Stimulated activated naive CD8-positive, alpha-beta T cell treated with anti-CD3 and anti-CD28 coated beads, Interleukin-15, Interleukin-2, amounts not matched to agents 100 U/mL and 50 U/mL, for 24 hours (primary cell): Measurements from ENCODE around the gene OSBPL2.

Source experiments
- ATAC-seq: fragments of 150-1000 bp; cut with Tn5 transposase; one replicate; pipeline ENCODE4 v1.10.0; 2021
- DNase-seq: peaks from one replicate; pipeline ENCODE4 v3.0.0; 2021

Gene OSBPL2

DNA sequence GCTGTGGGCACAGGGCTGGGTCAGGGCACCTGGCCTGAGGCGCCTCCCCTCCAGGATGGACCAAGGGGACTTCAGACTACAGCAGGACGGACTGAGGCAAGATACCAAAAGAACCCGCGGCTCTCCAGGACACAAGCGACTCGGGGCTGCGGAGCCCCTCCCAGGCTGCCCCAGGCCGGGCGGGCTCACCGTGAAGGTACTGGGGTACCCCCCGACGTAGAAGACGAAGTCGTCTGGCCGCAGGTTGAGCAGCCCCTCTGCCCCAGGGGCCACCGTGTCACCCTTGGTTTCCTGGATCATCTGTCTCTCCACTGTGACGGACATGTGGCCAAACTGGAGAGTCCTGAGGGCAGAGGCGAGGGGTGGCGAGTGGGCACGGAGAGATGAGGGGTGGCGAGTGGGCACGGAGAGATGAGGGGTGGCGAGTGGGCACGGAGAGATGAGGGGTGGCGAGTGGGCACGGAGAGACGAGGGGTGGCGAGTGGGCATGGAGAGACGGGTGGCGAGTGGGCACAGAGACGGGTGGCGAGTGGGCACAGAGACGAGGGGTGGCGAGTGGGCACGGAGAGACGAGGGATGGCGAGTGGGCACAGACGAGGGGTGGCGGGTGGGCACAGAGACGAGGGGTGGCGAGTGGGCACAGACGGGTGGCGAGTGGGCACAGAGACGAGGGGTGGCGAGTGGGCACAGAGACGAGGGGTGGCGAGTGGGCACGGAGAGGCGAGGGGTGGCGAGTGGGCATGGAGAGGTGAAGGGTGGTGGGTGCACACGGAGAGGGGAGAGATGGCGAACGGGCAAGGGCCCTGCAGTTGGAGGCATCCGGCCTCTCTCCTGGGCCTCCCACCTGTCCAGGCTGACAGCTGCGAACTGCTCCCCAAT lies 75.4 kb downstream of the OSBPL2 start:
- ATAC-seq (no peak), DNase-seq (no peak)

DNA sequence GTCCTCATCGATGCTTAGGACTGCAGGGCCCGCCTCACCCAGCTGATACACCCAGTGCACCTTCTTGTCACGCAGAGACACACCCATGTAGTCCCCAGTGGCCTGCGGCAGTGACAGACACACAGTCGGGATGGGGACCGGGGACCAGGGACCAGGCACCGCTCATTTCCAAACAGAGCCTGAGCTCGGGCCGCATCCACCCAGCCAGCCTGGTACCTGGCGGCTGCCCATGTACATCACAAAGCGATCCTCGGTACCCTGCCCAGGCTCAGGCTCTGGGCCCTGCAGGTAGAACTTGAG lies 76.0 kb downstream of the OSBPL2 start:
- DNase-seq (no peak), ATAC-seq (no peak)

DNA sequence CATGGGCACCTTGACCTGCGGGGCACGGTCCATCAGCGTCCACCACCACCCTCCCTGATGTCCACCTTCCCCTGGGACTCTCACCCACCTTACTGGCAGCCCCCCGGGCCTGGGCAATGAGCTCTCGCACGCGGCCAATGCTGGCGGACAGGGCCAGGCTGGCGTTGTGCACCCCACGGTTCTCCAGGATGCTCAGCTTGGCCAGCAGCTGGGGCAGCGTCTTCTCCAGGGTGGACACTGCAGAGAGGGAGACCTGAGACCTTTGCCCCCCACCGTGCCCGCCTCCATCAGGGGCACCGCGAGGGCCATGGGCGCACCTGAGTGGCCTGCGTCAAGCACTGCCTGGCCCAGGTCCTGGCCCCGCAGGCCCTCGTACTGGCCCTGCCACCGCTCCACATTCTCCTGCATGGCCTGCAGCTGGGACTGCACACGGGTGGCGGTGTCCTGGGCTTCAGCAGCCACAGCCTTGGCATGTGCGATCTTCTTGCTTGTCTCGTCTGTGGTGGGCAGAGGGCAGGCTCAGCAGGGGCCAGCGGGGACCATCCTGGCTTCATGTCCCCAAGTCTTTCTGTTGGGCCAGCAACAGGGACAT lies 76.5 kb downstream of the OSBPL2 start:
- ATAC-seq (no peak), DNase-seq (no peak)

DNA sequence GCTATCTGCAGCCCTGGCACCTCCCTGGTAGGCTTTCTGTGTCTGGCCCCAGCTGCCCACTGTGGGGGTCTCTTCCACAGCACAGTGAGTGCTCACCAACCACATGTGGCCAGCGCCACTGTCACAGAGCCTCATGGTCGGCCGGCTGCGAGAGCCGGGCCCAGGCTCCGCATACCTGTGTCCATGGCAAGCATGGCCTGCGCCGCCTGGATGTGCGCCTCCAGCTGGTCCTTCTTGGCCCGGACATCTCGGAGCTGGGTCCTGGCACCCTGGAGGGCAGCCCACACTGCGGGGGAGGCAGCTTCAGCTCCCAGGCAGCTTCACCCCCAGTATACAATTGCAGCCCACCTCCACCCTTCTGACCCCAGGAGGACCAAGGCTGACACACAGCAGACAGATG lies 77.5 kb downstream of the OSBPL2 start:
- no peak for ATAC-seq
- no peak for DNase-seq

DNA sequence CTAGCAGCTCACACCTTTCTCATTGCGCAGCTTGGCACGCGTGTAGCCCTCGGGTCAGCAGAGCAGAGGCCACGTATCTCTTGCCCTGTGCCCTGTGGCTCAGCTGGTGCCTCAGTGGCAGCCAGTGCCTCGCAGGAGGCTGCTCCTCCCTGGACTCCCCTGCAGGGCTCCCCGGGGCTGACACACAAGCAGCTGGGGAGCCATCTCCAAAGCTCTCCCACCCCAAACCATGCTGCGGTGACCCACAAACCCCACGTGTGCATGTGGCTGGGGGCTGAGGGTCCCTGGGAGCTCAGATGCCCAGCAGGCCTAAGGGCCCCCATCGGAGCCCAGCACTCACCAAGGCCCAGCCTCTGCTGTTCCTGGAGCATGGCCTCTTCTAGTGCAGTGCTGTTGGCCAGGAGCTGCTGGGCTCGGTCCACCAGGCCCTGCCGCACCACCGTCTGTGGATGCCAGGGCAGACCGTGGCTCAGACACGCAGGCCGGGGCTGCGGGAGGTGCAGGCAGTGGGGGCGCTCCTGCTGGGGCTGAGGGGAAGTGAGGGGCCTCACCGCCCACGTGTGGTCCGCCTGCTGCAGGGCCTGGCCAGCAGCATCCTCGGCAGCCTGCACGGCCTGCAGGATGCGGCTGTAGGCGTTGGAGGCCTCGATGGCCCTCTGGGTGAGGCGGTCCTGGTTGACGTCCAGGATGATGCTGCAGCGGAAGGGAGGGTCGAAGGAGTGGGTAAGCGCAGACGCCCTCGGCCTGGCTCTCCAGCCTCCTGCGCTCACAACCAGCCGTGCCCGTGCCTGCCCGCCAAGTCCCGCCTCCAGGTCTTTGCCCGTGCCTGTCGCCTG lies 78.2 kb downstream of the OSBPL2 start:
- no peak for ATAC-seq
- no peak for DNase-seq

DNA sequence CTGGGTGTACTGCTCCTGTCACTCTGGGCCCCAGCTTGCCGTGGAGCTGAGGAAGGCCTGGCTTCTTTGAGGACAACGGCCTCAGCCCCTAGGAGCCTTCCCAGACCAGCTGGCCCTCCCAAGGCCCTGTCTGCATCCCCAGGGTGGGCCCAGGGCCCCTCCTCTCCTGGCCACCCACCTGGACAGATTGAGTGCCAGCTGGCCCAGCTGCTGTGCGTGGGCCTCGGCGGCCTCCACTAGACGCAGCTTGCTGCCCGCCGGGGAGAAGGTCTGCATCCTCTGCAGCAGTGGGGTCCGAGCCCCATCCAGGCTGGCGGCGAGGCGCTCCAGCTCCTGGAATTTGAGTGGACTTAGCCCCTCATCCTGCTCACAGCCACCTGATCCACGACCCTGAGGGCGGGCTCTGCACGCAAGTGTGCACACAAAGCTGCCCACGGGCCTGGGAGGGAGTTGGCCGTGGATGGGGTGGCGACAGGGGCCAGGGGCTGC lies 78.9 kb downstream of the OSBPL2 start:
- ATAC-seq (no peak), DNase-seq (no peak)

DNA sequence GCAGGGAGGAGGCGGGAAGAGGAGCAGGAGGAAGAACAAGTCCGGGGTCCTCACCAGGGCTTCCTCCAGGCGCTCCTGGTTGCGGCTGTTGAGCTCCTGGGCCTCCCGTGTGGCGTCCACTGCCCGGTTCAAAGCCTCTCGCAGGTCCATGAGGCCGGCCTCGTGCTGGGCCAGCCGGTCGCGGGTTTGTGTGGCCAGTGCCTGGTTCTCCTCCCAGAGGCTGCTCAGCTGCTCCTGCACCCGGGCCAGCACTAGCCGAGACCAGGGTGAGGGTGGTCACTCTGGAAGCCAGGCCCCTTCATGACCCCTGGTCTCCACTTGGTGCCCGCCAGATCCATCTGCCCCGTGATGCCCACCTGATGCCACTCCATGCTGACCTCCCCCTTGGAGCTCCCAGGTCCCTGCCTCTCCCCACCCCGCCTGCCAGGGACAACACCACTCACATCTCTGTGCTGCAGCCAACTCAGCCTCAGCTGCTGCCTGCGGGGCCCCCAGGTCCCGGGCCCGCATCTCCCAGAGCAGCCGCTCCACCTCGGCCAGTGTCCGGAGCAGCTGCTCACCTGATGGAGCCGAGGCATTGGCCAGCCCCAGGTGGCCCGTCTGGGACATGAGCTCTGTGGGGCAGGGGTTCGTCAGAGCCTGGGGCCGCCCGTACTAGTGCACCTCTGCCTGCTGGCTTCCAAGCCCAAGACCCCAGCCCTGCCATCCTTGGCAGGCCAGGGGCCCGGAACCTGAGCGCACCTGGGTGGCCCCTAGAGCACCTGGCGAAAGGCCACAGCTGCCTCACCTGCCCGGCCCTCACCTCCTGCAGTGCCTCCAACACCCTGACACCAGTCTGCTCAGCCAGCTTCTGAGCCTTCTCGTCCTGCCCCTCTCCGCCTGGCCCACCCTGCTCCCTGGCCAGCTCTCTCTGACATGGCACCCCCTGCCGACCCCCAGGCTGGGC lies 80.4 kb downstream of the OSBPL2 start:
- no peak for ATAC-seq
- DNase-seq = no peak

DNA sequence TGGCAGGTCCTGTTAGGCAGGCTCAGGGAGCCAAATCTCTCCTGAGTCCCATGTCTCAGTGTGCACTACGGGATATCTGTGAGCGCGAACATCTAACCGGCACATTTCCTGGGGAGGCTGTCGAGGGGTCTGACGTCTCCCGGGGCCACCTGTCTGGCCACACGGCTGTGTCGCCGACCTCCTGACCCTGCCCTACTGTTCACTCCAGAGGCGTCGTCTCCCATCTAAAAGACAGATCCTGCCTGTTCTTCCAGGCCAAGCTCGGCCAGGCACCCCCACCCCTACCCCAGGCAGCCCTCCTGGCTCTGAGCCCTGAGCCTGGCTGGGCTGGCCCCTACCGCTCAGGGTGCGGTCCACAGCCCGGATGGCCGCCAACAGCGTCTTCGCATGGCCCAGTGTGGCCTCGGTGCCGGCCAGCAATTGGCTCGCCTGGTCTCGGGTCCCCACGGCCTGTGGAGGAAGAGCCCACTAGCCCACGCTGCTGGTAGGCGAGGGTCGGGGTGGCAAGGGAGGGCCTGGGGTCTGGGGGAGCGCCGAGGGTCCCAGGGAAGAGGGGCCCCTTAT lies 81.1 kb downstream of the OSBPL2 start:
- ATAC-seq (no peak), DNase-seq (no peak)

DNA sequence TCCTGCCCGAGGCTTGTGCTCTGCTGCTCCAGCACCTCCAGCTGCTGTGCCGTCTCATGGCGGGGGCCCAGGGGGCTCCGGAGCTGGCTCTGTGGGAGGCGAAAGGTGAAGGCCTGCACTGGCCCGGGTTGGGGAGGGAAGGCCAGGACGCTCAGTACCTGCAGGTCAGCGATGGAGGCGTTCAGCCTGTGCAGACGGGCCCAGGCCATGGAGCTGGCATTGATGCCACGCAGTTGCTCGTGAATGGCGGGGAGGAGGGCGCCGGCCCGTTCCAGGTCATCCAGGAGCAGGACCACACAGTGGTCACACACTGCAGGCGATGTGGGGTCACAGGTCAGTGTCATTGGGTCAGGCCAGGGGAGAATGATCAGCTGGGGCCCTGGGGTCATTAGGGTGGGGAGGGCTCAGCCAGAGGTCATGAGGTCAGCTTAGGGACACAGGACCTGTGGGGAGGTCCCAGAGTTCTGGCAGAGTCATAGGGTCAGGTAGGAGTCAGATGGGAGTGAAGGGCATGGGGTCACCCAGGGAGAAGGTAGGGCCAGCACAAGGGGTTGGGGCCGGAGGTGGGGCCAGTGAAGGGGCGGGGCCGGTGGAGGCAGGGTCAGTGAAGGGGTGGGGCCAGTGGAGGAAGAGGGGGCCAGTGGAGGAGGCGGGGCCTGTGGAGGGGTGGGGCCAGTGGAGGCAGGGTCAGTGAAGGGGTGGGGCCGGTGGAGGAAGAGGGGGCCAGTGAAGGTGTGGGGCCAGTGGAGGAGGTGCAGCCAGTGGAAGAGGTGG lies 82.4 kb downstream of the OSBPL2 start:
- peak; percentile 46 for DNase-seq
- ATAC-seq = no peak

DNA sequence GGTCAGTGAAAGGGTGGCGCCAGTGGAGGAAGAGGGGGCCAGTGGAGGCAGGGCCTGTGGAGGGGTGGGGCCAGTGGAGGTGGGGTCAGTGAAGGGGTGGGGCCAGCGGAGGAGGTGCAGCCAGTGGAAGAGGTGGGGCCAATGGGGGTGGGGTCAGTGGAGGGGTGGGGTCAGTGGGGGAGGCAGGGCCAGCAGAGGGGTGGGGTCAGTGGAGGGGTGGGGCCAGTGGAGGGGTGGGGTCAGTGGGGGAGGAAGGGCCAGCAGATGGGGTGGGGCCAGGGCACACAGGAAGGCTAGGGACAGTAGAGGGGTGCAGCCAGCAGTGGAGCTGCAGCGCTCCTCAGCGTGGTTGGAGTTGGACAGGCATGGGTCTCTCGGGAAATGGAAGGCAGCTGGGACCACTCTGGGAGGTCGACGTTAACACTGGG lies 83.2 kb downstream of the OSBPL2 start:
- DNase-seq = peak; percentile 49
- peak; percentile 19 for ATAC-seq

DNA sequence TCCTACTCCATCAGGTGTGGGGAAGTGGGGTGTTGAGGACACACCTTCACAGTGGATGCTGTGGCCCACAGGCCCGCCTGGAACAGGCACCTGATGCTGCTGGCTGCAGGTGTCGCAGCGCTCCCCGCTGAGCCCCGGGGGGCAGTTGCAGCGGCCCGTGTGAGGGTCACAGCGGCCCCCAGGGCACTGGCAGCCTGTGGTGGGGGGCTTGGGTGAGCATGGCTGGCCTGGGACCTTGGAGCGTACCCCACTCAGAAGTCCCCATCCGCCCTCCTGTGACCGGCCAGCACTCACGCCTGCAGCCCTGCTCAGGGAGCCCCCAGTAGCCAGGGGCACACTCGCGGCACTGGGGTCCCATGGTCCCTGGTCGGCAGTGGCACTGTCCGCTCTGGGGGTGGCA lies 83.7 kb downstream of the OSBPL2 start:
- ATAC-seq (no peak), DNase-seq (no peak)

DNA sequence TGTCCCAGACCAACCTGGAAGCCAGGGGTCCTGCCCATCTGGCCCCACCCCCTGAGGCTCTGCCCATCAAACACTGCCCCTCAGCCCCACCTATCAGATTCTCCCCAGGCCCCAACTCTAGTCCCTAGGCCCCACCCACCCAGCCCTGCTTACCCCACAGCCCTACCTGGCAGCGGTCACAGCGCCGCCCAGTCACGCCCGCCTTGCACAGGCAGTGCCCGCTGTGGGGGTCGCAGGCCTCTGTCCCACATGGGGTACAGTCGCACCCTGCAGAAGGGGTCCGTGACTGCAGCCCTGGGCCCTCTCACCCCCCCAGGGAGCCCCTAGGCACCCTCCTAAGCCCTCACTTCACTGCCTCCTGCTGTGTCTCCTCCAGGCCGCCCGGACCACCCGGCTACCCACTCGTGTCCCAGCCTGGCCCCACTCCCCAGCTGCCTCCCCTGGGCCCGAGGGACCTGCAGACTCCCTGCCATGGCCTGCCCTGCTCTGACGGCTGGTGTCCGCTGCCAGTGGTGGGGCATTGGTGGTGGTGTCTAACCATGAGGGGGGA lies 84.2 kb downstream of the OSBPL2 start:
- DNase-seq (no peak), ATAC-seq (no peak)

DNA sequence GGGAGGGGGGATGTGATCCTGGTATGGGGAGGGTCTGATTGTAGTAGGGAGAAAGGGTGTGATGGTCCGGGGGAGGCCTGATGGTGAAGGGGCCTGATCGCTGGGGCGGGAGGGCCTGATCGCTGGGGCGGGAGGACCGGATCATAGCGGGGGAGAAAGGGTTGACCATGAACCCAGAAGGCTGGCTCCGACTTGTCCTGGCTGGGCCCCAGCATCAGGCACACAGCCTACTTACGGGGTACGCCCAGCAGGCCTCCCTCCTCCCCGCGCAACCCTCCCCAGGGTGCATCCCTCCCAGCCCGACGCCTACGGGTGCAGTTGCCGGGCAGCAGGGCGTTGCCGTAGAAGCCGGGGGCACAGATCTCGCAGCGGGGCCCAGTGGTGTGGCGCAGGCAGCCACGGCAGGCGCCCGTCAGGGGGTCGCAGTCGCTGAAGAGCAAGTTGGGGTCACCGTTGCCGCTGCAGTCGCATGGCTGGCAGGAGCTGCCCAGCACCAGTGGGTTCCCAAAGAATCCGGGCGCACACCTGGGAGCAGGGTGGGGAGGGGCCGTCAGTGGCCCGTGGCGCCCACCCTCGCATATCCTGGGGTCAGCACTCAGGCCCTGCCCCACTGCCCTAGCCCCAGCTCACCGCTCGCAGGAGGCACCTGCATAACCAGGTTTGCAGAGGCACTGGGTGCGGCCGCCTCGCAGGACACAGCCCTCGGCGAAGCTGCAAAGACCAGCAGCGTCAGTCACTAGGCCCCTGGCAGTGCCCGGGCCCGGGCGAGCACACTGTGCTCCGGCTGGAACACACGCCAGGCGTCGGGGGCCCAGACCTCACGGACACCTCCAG lies 85.0 kb downstream of the OSBPL2 start:
- DNase-seq (no peak), ATAC-seq (no peak)

DNA sequence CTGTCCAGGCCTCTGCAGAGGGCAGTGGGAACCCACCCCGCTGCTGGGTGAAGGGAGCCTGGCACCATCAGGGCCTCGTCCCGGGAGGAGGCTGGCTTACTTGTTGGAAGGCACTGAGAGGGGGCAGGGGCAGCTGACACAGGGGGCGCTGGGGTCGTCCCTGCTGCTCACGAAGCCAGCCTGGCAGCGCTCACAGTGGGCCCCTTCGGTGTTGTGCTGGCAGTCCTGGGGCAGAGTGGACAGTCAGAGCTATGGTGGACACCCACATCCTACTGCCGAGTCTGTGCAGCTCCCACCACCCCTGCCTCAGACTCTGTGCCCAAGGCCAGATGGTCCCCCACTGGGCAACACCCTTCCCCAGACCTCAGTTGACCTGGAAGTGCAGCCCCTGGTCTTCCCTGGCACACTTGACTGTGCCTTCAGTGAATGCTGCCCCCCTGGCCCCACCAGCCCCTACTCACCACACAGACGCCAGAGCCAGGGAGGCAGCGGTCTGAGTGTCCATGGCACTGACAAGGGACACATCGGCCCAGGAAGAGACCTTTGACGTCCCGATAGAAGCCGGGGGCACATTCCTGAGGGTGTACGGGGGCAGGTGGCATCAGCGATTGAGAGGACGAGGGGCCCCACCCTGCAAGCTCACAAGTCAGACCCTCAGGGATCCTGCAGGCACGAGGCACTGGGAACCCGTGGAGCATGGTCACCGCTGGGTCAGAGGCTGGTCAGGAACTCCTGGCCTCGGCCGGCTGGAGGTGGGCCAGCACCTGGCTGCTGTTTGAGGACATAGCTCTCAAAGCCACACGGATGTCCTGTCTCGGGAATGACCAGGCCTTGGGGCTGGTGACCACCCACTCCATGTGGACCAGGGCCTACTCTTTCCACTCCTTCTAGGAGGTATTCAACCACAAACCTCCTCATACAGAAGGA lies 85.9 kb downstream of the OSBPL2 start:
- ATAC-seq = no peak
- DNase-seq = no peak

DNA sequence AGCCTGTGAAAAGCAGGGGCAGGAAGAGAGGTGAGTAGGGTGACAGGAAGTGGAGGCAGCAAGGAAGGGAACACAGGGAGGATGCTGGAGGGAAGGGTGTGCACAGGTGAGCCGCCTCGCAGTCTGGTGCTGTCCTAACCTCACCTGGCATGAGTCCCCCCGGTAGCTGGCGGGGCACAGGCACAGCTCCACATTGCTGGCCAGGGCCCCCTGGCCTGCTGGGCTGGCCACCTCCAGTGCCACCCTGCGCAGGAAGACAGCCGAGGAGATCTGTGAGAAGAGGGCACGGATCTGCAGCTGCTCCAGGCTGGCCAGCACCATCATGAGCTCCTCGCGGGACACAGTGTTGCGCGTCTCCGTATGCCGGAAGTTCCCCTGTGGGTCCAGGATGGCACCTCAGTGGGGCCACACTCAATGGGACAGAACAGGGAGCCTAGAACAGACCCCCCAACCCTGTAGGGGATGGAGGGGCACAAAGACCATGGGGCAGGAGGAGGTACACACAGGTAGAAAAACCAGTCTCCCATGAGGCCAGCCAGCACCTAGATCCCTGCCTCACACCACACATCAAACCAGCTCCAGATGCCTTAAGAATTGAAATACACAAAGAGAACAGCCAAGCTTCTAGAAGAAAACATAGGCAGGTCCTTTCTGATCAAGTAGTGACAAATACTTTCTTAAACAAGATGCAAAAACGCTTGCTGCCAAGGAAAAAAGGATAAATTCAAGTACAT lies 87.0 kb downstream of the OSBPL2 start:
- no peak for DNase-seq
- no peak for ATAC-seq

DNA sequence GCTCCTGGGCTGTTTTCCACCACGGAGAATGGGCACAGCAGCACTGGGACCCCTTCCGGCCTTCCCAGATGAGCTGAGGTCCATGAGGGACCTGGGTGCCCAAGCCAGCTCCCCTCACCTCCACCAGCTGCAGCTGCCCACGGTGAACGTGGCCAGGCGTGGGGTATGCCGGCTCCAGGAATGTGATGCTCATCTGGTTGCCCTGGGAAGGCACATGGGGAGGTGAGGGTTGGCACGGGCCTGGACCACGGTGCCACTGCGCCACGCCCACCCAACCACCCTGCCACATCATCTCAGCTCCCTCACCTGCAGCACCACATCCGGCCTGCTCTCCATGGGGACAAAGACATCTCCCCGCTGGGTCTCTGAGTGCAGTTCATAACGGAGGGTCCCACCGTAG lies 88.2 kb downstream of the OSBPL2 start:
- DNase-seq (no peak), ATAC-seq (peak; percentile 10)

DNA sequence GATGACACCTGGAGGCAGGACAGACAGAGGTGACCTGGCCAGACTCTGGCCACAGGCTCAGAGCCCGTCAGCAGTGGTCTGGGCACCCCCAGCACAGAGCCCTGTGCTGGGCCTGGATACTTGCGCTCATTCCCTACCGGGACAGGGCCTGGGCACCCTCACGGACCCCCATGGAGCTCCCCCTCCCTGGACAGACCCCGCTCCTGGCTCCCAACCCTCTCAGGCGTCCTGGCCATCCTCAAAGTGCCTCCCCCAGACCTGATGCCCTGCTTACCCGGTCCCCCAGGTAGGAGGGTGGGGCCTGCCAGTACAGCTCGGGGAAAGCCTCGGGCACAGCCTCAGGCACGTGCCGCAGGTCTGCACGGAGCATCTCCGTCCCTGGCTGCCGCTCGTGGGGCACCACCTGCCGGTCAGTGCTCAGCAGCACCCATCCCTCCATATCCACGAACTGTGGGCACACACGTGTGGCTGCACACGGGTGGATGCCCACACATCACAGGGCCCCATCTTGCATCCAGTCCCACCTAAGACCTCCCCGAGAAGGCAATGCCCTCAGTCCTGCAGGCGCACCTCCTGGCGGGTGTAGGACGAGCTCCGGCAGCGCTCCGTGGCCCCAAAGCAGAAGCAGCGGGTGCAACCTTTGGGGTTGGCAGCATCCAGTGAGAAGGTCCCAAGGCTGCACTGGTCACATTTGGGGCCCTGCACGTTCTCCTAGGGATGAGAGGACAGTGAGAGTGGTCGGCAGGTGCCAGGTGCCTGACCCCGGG lies 88.8 kb downstream of the OSBPL2 start:
- no peak for ATAC-seq
- no peak for DNase-seq
